Breast epithelium (tissue), 3 donors: Measurements from ENCODE around the gene SEMA3G.

Experiments
- CTCF ChIP-seq, 3 donors: fragments of 450-650 bp; IDR thresholded peaks; one replicate each; pipeline ENCODE4 v1.5.1; 2016 to 2017; ENCODE audit warnings: antibody characterized with exemption in 3 of 3, mild to moderate bottlenecking in 3 of 3, moderate library complexity in 3 of 3
- POLR2A ChIP-seq: fragments of 450-650 bp; IDR thresholded peaks from one replicate; pipeline ENCODE4 v1.6.1; 2016; ENCODE audit warnings: antibody characterized with exemption, mild to moderate bottlenecking, moderate library complexity
- POLR2AphosphoS5 ChIP-seq, 3 donors: sonication (generic); formaldehyde crosslinking; IDR thresholded peaks; one replicate each; pipeline ENCODE4 v1.6.1; 2017; ENCODE audit warnings: antibody characterized with exemption in 3 of 3

- TF ChIP-seq CTCF (IDR thresholded peaks at IDR 0.05) (no peak), POLR2A (no peak), POLR2AphosphoS5 (IDR thresholded peaks at IDR 0.05) (no peak)
These were observed 24.5 kb downstream of the SEMA3G start for GRCh38 chr3:52420388-52420787.
